Liver (tissue), 3 donors: ENCODE results near the gene ERMARD.

Source experiments
- EGR1 ChIP-seq, 2 donors: IDR thresholded peaks; 2 replicates each; pipeline ENCODE4 v1.6.1; 2016 to 2018; ENCODE audit warnings: antibody characterized with exemption in 2 of 2, low read depth in 2 of 2
- FOXA1 ChIP-seq: IDR thresholded peaks from 2 replicates; pipeline ENCODE4 v1.6.1; 2016; ENCODE audit warnings: antibody characterized with exemption
- GABPA ChIP-seq, 2 donors: IDR thresholded peaks in 1 of 2; conservative IDR thresholded peaks in 1 of 2; 2 replicates each; pipeline ENCODE4 v1.6.1; 2016; ENCODE audit warnings: antibody characterized with exemption in 2 of 2, mild to moderate bottlenecking in 1 of 2, moderate library complexity in 1 of 2
- JUND ChIP-seq, 2 donors: IDR thresholded peaks; 2 replicates each; pipeline ENCODE4 v1.6.1; 2016; ENCODE audit warnings: antibody characterized with exemption in 2 of 2
- RAD21 ChIP-seq, 2 donors: IDR thresholded peaks; 2 replicates each; pipeline ENCODE4 v1.6.1; 2016; ENCODE audit warnings: antibody characterized with exemption in 2 of 2, mild to moderate bottlenecking in 2 of 2
- RXRA ChIP-seq, 2 donors: IDR thresholded peaks; 2 replicates each; pipeline ENCODE4 v1.6.1; 2017 to 2018; ENCODE audit warnings: antibody characterized with exemption in 2 of 2, mild to moderate bottlenecking in 1 of 2
- SP1 ChIP-seq: IDR thresholded peaks from 2 replicates; pipeline ENCODE4 v1.6.1; 2018; ENCODE audit warnings: antibody characterized with exemption, mild to moderate bottlenecking
- TAF1 ChIP-seq: conservative IDR thresholded peaks from 2 replicates; pipeline ENCODE4 v1.6.1; 2016; ENCODE audit warnings: antibody characterized with exemption, mild to moderate bottlenecking
- YY1 ChIP-seq: IDR thresholded peaks from 2 replicates; pipeline ENCODE4 v1.6.1; 2016; ENCODE audit warnings: antibody characterized with exemption, mild to moderate bottlenecking
- TF ChIP-seq, protein P1 (sequence below): fragments of 150-350 bp; IDR thresholded peaks from 2 replicates; pipeline ENCODE4 v1.5.1; 2017; ENCODE audit warnings: improper control_type of control experiment, low read depth, low read length; ENCODE audit not compliant: missing input control
- TF ChIP-seq, protein P2 (sequence below): IDR thresholded peaks from 2 replicates; pipeline ENCODE4 v1.6.1; 2016; ENCODE audit warnings: antibody characterized with exemption
- TF ChIP-seq, protein P3 (sequence below): IDR thresholded peaks from 2 replicates; pipeline ENCODE4 v1.6.1; 2016; ENCODE audit warnings: antibody characterized with exemption
- TF ChIP-seq, protein P4 (sequence below): IDR thresholded peaks from 2 replicates; pipeline ENCODE4 v1.6.1; 2016; ENCODE audit warnings: antibody characterized with exemption, mild to moderate bottlenecking
- TF ChIP-seq, protein P5 (sequence below): IDR thresholded peaks from 2 replicates; pipeline ENCODE4 v1.6.1; 2016; ENCODE audit warnings: antibody characterized with exemption
- donor health status: healthy.
- donor health status: healthy.

DNA sequence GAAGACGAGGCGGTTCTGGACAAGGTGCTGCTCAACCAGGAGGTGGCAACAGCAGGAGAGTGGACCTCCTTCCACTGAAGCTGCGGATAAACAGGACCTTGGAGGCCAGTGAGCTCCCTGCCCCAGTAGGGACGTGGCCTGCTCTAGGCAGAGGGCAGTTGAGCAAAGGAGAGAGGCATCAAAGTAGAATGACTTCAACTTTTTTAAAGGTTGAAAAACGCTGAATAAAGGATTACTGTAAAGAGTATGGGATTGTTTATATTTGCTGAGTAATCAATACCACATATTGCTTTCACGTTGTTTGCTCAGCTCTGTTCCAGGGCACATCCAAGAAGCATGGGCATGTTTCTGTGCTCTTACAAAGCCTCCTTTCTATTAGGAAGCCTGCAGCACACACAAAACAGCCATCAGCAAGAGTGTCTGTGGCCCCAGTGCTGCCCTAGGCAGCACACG lies 48.1 kb downstream of the ERMARD start:
- TF ChIP-seq, protein P1, sequence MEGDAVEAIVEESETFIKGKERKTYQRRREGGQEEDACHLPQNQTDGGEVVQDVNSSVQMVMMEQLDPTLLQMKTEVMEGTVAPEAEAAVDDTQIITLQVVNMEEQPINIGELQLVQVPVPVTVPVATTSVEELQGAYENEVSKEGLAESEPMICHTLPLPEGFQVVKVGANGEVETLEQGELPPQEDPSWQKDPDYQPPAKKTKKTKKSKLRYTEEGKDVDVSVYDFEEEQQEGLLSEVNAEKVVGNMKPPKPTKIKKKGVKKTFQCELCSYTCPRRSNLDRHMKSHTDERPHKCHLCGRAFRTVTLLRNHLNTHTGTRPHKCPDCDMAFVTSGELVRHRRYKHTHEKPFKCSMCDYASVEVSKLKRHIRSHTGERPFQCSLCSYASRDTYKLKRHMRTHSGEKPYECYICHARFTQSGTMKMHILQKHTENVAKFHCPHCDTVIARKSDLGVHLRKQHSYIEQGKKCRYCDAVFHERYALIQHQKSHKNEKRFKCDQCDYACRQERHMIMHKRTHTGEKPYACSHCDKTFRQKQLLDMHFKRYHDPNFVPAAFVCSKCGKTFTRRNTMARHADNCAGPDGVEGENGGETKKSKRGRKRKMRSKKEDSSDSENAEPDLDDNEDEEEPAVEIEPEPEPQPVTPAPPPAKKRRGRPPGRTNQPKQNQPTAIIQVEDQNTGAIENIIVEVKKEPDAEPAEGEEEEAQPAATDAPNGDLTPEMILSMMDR = no peak
- TF ChIP-seq RAD21 (IDR thresholded peaks at IDR 0.05) (no peak), EGR1 (IDR thresholded peaks at IDR 0.05; ENCODE audit: low read depth in 2 of 2) (no peak), GABPA (IDR thresholded peaks at IDR 0.05 in 1 of 2, conservative IDR thresholded peaks at IDR 0.05 in 1 of 2) (no peak), FOXA1 (no peak), YY1 (no peak), RXRA (IDR thresholded peaks at IDR 0.05) (no peak), SP1 (no peak), TAF1 (no peak), JUND (IDR thresholded peaks at IDR 0.05) (no peak)
- TF ChIP-seq, protein P2, sequence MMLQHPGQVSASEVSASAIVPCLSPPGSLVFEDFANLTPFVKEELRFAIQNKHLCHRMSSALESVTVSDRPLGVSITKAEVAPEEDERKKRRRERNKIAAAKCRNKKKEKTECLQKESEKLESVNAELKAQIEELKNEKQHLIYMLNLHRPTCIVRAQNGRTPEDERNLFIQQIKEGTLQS = no peak
- TF ChIP-seq, protein P3, sequence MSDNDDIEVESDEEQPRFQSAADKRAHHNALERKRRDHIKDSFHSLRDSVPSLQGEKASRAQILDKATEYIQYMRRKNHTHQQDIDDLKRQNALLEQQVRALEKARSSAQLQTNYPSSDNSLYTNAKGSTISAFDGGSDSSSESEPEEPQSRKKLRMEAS = no peak
- TF ChIP-seq, protein P4, sequence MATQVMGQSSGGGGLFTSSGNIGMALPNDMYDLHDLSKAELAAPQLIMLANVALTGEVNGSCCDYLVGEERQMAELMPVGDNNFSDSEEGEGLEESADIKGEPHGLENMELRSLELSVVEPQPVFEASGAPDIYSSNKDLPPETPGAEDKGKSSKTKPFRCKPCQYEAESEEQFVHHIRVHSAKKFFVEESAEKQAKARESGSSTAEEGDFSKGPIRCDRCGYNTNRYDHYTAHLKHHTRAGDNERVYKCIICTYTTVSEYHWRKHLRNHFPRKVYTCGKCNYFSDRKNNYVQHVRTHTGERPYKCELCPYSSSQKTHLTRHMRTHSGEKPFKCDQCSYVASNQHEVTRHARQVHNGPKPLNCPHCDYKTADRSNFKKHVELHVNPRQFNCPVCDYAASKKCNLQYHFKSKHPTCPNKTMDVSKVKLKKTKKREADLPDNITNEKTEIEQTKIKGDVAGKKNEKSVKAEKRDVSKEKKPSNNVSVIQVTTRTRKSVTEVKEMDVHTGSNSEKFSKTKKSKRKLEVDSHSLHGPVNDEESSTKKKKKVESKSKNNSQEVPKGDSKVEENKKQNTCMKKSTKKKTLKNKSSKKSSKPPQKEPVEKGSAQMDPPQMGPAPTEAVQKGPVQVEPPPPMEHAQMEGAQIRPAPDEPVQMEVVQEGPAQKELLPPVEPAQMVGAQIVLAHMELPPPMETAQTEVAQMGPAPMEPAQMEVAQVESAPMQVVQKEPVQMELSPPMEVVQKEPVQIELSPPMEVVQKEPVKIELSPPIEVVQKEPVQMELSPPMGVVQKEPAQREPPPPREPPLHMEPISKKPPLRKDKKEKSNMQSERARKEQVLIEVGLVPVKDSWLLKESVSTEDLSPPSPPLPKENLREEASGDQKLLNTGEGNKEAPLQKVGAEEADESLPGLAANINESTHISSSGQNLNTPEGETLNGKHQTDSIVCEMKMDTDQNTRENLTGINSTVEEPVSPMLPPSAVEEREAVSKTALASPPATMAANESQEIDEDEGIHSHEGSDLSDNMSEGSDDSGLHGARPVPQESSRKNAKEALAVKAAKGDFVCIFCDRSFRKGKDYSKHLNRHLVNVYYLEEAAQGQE = no peak
- TF ChIP-seq, protein P5, sequence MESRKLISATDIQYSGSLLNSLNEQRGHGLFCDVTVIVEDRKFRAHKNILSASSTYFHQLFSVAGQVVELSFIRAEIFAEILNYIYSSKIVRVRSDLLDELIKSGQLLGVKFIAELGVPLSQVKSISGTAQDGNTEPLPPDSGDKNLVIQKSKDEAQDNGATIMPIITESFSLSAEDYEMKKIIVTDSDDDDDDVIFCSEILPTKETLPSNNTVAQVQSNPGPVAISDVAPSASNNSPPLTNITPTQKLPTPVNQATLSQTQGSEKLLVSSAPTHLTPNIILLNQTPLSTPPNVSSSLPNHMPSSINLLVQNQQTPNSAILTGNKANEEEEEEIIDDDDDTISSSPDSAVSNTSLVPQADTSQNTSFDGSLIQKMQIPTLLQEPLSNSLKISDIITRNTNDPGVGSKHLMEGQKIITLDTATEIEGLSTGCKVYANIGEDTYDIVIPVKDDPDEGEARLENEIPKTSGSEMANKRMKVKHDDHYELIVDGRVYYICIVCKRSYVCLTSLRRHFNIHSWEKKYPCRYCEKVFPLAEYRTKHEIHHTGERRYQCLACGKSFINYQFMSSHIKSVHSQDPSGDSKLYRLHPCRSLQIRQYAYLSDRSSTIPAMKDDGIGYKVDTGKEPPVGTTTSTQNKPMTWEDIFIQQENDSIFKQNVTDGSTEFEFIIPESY = no peak
